Measurements from ENCODE around the gene TPM4.

TPM4 gene

DNA sequence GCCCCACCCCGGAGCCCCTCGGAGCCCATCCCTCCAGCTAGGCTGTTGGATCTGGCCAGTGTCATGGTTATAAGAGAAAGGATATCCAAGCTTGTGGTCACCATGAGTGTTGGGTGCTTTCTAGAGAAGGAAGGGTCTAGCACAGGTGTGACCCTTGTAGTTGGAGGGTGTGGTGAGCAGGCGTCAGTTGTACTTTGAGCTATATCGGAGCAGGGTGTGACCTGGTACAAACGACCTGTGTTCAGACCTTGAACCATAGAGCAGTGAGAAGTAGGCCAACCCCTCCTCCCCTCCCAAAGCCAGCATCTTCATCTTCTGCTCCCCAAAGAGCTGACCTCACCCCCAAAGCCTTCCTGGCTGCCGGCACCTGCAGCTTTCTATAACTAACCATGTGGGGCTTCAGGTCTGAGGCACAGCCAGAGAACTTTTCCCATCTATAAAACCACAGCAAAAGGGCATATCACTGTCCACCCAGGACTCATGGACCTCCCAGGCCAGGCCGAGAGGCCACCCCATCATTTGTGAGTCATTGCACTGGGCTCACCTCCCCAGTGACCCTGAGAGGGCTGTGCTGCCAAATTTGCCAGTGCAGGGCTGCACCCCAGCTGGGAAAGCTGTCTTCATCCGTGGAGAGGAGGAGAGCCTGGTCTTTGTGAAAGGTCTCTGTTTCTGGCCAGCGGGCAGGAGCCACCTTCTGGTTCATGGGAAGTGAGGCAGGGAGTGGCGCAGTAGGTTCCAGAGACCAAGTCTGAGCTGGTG, 49.6 kb downstream of the TPM4 start:
- Histone ChIP-seq H3K27me3 (ENCODE audit: low read depth) (no peaks in the 10 kb centered on the region), H3K4me3 (no peak overlapping the region), H3K36me3 (replicated peaks) (peaks cover 77% of the 10 kb centered on the region), H3K9me3 (no peaks in the 10 kb centered on the region), H3K4me1 (no peaks in the 10 kb centered on the region)
- no peak for DNase-seq (ENCODE audit: low spot score in 2 of 2)
- in situ Hi-C loops (cut with MboI; ENCODE audit: low sequenced_read_pairs): no loop called here

DNA sequence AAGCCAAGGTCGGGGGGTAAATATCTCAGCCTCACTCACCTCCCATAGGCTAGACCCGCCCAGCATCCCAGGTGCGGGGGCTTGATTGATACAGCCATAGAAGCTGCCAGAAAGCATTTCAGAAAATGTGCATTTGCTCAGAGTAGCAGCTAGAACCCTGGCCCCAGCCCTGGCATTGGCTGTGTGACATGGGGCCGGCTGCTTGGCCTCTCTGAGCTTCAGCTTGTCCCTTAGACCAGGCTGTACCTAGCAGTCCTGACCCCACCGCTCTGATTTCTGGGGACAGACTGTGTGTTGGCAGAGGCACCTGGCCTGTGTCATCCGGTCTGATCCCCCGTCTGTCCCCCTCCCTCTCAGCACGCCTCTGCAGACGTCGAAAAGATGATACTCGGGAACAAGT, 50.8 kb downstream of the TPM4 start:
- H3K4me3 ChIP-seq: no peak overlapping the region
- no peaks in the 10 kb centered on the region for H3K9me3 ChIP-seq
- no peaks in the 10 kb centered on the region for H3K4me1 ChIP-seq
- in situ Hi-C loops (cut with MboI; ENCODE audit: low sequenced_read_pairs): no loop called here
- no peak for DNase-seq (ENCODE audit: low spot score in 2 of 2)
- H3K27me3 ChIP-seq (ENCODE audit: low read depth): no peaks in the 10 kb centered on the region
- H3K36me3 ChIP-seq (replicated peaks): peaks cover 73% of the 10 kb centered on the region

DNA sequence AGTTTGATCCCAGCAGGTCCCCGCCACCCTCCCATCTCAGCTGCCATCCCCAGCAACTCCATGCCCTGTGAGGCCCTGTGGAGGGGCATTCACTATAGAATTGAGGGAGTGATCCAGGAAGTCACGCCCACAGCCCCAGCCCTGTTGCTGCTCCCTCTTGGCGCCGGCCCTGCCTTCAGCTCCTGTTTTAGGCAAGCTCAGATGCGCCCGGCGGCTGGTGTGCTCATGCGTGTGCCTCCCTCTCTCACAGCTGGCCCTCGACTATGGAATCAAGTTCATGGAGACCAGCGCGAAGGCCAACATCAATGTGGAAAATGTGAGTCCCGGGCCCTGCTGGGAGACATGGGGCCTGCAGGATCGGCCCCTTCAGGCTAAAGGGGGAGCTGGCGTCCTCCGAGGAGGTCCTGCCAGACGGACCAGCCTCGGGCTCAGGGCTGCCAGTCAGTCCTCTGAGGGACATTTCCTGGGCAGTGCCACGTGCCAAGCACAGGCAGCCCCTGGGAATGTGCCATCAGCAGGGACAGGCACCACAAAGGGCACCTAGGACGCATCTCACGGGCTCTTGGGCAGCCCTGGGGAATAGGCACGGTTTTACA, 51.6 kb downstream of the TPM4 start:
- no peaks in the 10 kb centered on the region for H3K27me3 ChIP-seq (ENCODE audit: low read depth)
- H3K4me1 ChIP-seq: no peaks in the 10 kb centered on the region
- no peaks in the 10 kb centered on the region for H3K9me3 ChIP-seq
- H3K4me3 ChIP-seq: no peak overlapping the region
- no peak for DNase-seq (ENCODE audit: low spot score in 2 of 2)
- in situ Hi-C loops (cut with MboI; ENCODE audit: low sequenced_read_pairs): no loop called here
- peaks cover 73% of the 10 kb centered on the region for H3K36me3 ChIP-seq (replicated peaks)

DNA sequence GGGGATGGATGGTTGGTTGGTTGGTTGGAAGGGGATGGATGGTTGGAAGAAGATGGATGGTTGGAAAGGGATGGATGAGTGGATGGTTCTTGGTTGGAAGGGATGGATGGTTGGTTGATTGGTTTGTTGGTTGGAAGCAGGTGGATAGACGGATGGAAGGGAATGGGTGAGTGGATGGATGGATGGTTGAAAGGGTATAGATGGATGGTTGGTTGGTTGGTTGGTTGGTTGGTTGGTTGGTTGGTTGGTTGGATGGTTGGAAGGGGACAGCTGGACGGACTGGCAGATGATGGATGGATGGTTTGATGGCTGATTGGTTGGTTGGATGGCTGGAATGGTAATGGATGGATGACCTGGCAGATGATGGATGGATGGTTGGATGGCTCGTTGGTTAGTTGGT, 55.4 kb downstream of the TPM4 start:
- Histone ChIP-seq H3K4me3 (no peak overlapping the region), H3K4me1 (no peaks in the 10 kb centered on the region), H3K36me3 (replicated peaks) (peaks cover 59% of the 10 kb centered on the region), H3K27me3 (ENCODE audit: low read depth) (no peaks in the 10 kb centered on the region), H3K9me3 (no peaks in the 10 kb centered on the region)
- no peak for DNase-seq (ENCODE audit: low spot score in 2 of 2)
- in situ Hi-C loops (cut with MboI; ENCODE audit: low sequenced_read_pairs): no loop called here

DNA sequence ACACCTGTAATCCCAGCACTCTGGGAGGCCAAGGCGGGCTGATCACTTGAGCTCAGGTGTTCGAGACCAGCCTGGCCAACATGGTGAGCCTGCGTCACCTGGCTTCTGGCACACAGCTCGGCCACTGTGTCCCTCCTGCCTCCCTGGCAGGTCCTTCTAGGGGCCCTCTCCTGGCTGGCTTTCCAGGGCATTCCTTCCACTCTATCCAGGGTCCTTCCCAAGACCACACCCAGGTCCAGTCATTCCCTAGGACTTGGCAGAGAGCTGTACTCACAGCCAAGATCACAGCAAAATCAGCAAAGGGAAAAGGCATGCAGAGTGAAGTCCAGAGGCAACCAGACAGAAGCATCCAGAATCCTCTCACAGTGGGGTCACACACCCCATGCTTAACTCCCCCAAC, 57.5 kb downstream of the TPM4 start:
- no peaks in the 10 kb centered on the region for H3K9me3 ChIP-seq
- H3K27me3 ChIP-seq (ENCODE audit: low read depth): no peaks in the 10 kb centered on the region
- no peaks in the 10 kb centered on the region for H3K4me1 ChIP-seq
- peaks cover 39% of the 10 kb centered on the region for H3K36me3 ChIP-seq (replicated peaks)
- H3K4me3 ChIP-seq: no peak overlapping the region
- DNase-seq (ENCODE audit: low spot score in 2 of 2): no peak
- in situ Hi-C loops (cut with MboI; ENCODE audit: low sequenced_read_pairs): no loop called here

DNA sequence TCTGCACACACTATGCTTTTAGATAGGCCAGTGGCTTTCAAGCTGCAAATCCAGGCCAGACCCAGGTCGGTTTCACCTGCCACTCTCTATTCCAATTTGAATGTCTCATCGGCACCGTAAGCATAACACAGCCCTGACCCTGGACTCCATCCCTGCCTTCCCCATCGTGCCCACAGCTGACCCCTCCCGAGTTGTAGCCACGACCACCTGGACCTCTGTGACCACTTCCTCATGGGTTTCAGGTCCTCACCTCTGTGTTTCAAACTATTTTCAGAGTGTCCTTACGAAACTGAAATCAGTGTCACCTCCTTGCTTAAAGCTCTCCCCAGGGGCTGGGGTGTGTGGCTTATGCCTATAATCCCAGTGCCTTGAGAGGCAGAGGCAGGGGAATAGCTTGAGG, 58.2 kb downstream of the TPM4 start:
- Histone ChIP-seq H3K4me3 (no peak overlapping the region), H3K27me3 (ENCODE audit: low read depth) (no peaks in the 10 kb centered on the region), H3K9me3 (no peaks in the 10 kb centered on the region), H3K4me1 (no peaks in the 10 kb centered on the region), H3K36me3 (replicated peaks) (peaks cover 32% of the 10 kb centered on the region)
- DNase-seq (ENCODE audit: low spot score in 2 of 2): no peak
- in situ Hi-C loops (cut with MboI; ENCODE audit: low sequenced_read_pairs): no loop called here

DNA sequence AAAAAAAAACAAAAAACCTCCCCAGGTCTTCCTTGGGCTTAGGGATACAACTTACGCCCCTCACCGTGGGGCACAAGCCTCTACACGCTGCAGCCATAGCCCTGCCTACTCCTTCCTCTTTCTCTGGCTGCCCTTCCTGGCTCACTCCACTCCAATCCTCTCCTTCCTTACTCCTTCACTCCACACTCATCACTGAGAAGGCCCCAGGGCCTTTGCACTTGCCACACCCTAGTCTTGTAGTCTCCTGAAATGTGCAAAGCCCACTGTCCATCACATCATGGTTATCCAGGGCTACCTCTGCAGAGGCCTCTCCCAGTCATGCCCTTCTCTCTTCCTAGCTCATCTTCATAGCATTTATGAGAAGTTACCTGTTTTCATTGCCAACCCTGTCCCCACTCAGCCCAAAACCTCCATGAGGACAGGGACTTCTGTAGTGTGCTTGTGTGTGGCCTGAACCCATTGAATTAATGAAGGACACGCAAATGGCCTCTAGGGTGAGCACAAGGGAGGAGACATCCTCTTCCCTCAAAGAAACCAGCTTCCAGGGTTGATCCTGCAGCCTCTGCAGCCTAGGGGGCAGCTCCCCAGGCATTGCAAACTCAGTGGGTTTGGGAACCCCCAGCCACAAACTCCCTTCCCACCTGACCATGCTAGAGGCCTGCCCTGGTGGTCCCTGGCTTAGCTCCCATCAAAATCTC, 59.3 kb downstream of the TPM4 start:
- no peaks in the 10 kb centered on the region for H3K4me1 ChIP-seq
- H3K36me3 ChIP-seq (replicated peaks): peaks cover 28% of the 10 kb centered on the region
- in situ Hi-C loops (cut with MboI; ENCODE audit: low sequenced_read_pairs): no loop called here
- DNase-seq (ENCODE audit: low spot score in 2 of 2): no peak
- H3K9me3 ChIP-seq: no peaks in the 10 kb centered on the region
- no peak overlapping the region for H3K4me3 ChIP-seq
- no peaks in the 10 kb centered on the region for H3K27me3 ChIP-seq (ENCODE audit: low read depth)

DNA sequence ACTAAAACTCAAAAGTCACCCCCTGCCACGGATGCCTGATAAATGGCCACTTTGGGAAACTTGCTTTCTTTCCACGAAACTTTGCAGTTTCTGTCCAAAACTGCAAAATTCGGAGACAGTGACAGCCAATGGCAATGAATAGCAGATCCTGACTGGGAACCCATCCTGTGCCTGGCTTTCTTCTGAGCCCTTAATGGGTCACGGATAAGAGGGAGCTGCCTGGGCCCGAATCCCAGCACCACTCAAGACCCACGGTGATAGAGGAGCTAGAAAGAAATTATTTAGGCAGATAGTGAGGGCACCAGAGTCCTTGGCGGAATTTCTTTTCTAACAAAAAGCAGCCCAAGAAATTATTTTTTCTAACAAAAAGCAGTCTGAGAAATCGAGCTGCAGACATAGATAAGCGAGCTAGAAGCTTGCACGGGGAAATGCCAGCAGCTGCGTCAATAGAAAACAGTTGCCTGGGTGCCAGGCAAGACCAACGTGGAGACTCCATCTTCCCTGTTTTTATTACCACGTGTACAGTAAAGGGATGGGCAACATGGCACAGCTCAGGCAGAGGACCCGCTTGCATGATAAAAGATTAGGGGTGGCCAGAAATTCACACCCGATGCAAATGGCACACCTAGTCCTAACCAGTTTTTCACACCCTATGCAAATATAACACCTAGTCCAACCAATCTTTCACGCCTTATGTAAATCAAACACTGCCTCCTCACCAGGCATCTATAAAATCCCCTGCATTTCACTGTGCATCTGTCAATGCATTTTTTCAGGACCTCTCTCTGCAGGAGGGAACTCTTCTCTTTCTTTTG, 60.1 kb downstream of the TPM4 start:
- DNase-seq (ENCODE audit: low spot score in 2 of 2): no peak
- in situ Hi-C loops (cut with MboI; ENCODE audit: low sequenced_read_pairs): no loop called here
- H3K27me3 ChIP-seq (ENCODE audit: low read depth): no peaks in the 10 kb centered on the region
- H3K4me3 ChIP-seq: no peak overlapping the region
- H3K4me1 ChIP-seq: no peaks in the 10 kb centered on the region
- no peaks in the 10 kb centered on the region for H3K9me3 ChIP-seq
- H3K36me3 ChIP-seq (replicated peaks): peaks cover 28% of the 10 kb centered on the region

DNA sequence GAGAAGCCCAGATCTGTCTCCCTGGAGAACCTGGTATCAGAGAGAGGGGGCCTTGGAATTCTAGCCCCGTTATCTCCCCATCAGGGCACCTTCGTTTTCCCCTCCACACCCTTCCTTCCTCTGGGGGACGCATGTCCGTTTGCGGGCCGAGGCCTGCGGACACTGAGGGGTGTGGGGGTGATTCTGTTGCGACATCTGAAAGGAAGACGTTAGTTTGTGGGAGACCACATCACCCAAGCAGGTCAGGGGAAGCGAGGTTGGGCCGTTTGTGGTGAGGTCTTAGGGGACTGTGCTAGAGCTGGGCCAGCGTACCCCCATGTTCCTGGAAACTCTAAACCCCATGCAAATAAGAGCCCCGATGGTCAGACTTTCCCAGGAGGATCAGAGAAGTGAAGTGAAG, 63.5 kb downstream of the TPM4 start:
- Histone ChIP-seq H3K9me3 (no peaks in the 10 kb centered on the region), H3K36me3 (replicated peaks) (no peaks in the 10 kb centered on the region), H3K27me3 (ENCODE audit: low read depth) (no peaks in the 10 kb centered on the region), H3K4me1 (no peaks in the 10 kb centered on the region), H3K4me3 (no peak overlapping the region)
- DNase-seq (ENCODE audit: low spot score in 2 of 2): no peak
- in situ Hi-C loops (cut with MboI; ENCODE audit: low sequenced_read_pairs): no loop called here

DNA sequence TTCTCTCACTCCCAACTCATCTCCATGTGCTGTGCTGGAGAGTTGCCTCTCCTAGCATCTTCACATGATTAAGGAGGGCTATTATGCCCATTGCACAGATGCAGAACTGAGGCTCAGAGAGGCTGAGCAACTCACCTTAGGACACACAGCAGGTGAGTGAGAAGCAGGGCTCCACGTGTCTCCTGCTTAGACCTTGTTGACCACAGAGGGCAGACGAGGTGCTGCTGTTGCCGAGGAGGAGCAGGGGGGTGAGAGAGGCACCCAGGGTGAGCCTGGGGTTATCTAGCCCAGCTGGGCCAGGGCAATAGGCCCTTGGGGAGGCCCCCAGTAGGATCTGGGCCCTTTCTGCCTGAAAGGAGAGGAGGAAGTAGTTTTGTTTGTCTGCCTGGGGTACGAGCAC, 64.7 kb downstream of the TPM4 start:
- Histone ChIP-seq H3K27me3 (ENCODE audit: low read depth) (no peaks in the 10 kb centered on the region), H3K4me3 (no peak overlapping the region), H3K4me1 (no peaks in the 10 kb centered on the region), H3K9me3 (no peaks in the 10 kb centered on the region), H3K36me3 (replicated peaks) (no peaks in the 10 kb centered on the region)
- in situ Hi-C loops (cut with MboI; ENCODE audit: low sequenced_read_pairs): no loop called here
- no peak for DNase-seq (ENCODE audit: low spot score in 2 of 2)

DNA sequence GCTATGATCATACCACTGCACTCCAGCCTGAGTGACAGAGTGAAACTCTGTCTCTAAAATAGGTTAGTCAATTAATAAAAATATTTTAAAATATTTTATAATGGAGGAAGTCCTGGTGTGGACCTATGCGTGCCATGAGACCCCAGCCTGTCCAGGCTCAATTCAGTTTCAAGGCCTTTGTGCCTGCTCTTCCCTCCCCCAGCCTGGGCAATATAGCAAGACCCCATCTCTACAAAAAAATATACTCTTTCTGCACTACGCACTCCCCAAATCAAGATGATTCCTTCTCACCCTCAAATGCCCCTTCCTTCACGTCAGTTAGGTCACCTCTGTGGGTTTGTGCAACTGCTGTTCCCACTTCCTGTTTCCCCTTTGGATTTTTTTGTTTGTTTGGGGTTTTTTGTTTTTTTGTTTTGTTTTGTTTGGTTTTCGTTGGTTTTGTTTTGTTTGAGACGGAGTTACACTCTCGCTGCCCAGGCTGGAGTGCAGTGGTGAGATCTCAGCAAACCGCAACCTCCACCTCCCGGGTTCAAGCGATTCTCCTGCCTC, 65.8 kb downstream of the TPM4 start:
- H3K4me3 ChIP-seq: no peak overlapping the region
- no peaks in the 10 kb centered on the region for H3K27me3 ChIP-seq (ENCODE audit: low read depth)
- H3K9me3 ChIP-seq: no peaks in the 10 kb centered on the region
- no peaks in the 10 kb centered on the region for H3K4me1 ChIP-seq
- no peaks in the 10 kb centered on the region for H3K36me3 ChIP-seq (replicated peaks)
- no peak for DNase-seq (ENCODE audit: low spot score in 2 of 2)
- in situ Hi-C loops (cut with MboI; ENCODE audit: low sequenced_read_pairs): no loop called here

DNA sequence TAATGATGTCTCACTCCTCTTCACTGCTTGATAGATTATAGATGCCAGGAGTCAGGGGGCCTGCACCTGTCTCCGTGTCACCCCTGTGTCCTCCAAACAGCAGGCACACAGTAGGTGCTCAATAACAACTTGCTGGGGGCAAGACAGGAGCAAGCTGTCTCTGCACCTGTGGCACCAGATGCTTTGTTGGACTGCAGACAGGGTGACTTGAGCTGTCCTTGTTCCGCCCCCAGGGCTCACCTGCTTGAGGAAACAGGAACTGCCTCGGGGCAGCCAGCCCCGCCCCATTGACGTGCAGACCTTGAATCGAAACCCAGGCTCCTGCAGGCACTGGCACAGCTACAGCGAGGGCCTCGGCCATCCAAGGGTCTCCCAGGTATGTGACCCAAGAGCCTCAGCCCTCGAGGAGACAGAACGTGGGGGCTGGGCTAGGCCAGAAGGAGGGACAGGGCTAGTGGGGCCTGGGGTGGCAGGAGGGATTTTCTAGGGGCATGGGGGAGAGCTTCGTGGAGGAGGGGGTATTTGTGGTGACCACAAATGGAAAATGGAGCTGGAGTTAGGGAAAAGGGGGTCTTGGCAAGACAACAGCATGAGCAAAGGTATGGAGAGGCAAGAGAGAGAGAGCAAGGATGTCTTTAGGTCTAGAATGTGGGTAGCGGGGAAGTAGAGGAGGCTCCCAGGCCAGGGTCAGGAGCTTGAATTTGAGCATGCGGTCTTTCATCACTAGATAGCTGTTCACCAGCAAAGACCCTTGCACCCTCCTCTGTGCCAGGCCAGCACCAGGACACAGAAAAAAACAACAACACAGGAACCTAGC, 67.3 kb downstream of the TPM4 start, which contains the start of gene HSH2D:
Gene HSH2D (plus strand): TSS at position 287 of the 817 bp plus-strand sequence. CDS start 5,066 bp downstream, outside the sequence.
- no peaks in the 10 kb centered on the region for H3K36me3 ChIP-seq (replicated peaks)
- H3K9me3 ChIP-seq: no peaks in the 10 kb centered on the region
- H3K4me3 ChIP-seq: no peak within 1 kb of the TSS
- no peaks in the 10 kb centered on the region for H3K4me1 ChIP-seq
- no peaks in the 10 kb centered on the region for H3K27me3 ChIP-seq (ENCODE audit: low read depth)
- in situ Hi-C loops (cut with MboI; ENCODE audit: low sequenced_read_pairs): no loop called here
- DNase-seq (ENCODE audit: low spot score in 2 of 2): no peak

DNA sequence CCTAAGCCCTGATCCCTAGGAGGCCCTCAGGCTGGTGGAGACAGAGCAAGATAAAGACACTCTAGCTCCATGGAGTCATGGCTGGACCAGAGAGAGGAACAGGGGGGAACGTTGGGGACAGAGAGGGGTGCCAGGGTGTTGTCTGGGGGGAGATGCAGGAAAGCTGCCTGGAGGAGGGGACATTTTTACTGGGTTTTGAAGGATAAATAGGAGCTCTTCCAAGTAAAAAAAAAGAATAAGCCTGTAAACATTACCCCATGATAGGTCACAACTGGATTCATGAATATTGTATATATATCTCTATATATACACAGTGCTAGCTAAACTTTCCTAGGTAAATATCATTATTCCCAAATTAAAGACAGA, 67.9 kb downstream of the TPM4 start:
- Histone ChIP-seq H3K4me3 (no peak overlapping the region), H3K36me3 (replicated peaks) (no peaks in the 10 kb centered on the region), H3K27me3 (ENCODE audit: low read depth) (no peaks in the 10 kb centered on the region), H3K4me1 (no peaks in the 10 kb centered on the region), H3K9me3 (no peaks in the 10 kb centered on the region)
- in situ Hi-C loops (cut with MboI; ENCODE audit: low sequenced_read_pairs): no loop called here
- no peak for DNase-seq (ENCODE audit: low spot score in 2 of 2)
